OCI-LY7 (cell line): ENCODE results near the gene PAXIP1. TPM values are rescaled to one million over a fixed set of nuclear protein-coding genes. Genes with fewer than 3 reads are reported as not detected.
"Not testable (repeated sequence)": the region's sequence is repeated elsewhere in the genome, so short reads cannot be mapped to it uniquely, and the experiment has no call there.

ENCODE experiments used
- BruUV-seq: library from RNA; stranded (reverse); fragments of 400-500 nt; replicated peaks from 2 replicates; lab custom pipeline; 2021; lab: Mats Ljungman, UMichigan
- CTCF ChIA-PET: fragments of 300-600 bp; sonication (Branson Sonifier 250); formaldehyde crosslinking; loops from one replicate; lab custom pipeline; 2022; ENCODE audit warnings: antibody characterized with exemption; ENCODE audit not compliant: unreplicated experiment; lab: Charles Lee
- POLR2A ChIA-PET: fragments of 300-600 bp; sonication (Branson Sonifier 250); formaldehyde crosslinking; loops from one replicate; lab custom pipeline; 2022; ENCODE audit warnings: antibody characterized with exemption; lab: Charles Lee
- DNase-seq: peaks from one replicate; pipeline ENCODE4 v3.0.0-alpha.2; 2015; ENCODE audit warnings: low spot score
- H2AFZ ChIP-seq: fragments of 200-600 bp; sonication (generic), shearing (Covaris generic); 2 replicates; pipeline ENCODE4 v1.6.1; 2014; ENCODE audit warnings: mild to moderate bottlenecking, antibody characterized with exemption, low read length, moderate library complexity
- H3K27ac ChIP-seq: fragments of 200-600 bp; sonication (generic); 2 replicates; pipeline ENCODE4 v1.5.1; 2014; ENCODE audit warnings: mixed run types, low read depth, mild to moderate bottlenecking, moderate library complexity, low read length, inconsistent platforms; ENCODE audit not compliant: poor library complexity, severe bottlenecking
- H3K36me3 ChIP-seq: fragments of 200-600 bp; sonication (generic); 2 replicates; pipeline ENCODE4 v1.6.1; 2014; ENCODE audit warnings: mild to moderate bottlenecking, antibody characterized with exemption, low read length, moderate library complexity, mixed read lengths; ENCODE audit not compliant: insufficient read depth
- H3K4me1 ChIP-seq: fragments of 200-600 bp; sonication (generic); 2 replicates; pipeline ENCODE4 v1.5.1; 2014; ENCODE audit warnings: mild to moderate bottlenecking, low read length; ENCODE audit not compliant: insufficient read depth, poor library complexity, severe bottlenecking
- H3K4me2 ChIP-seq: fragments of 200-600 bp; sonication (generic); 2 replicates; pipeline ENCODE4 v1.6.1; 2014; ENCODE audit warnings: mild to moderate bottlenecking, low read length
- H3K4me3 ChIP-seq: fragments of 200-600 bp; sonication (generic); 2 replicates; pipeline ENCODE4 v1.5.1; 2014; ENCODE audit warnings: mild to moderate bottlenecking, low read depth, low read length; ENCODE audit not compliant: poor library complexity, severe bottlenecking
- H3K79me2 ChIP-seq: fragments of 200-600 bp; sonication (generic); 2 replicates; pipeline ENCODE4 v1.6.1; 2016; ENCODE audit warnings: low read depth, mild to moderate bottlenecking, low read length, moderate library complexity, mixed read lengths; ENCODE audit not compliant: insufficient read depth
- H3K9me2 ChIP-seq: fragments of 200-600 bp; sonication (generic); 2 replicates; pipeline ENCODE4 v1.6.1; 2016; ENCODE audit warnings: mild to moderate bottlenecking, low read length, mixed read lengths; ENCODE audit not compliant: insufficient read depth
- H3K9me3 ChIP-seq: fragments of 200-600 bp; sonication (generic); 2 replicates; pipeline ENCODE4 v1.6.1; 2014; ENCODE audit warnings: mild to moderate bottlenecking, mixed run types, low read length, mixed read lengths
- H4K20me1 ChIP-seq: fragments of 200-600 bp; sonication (generic); 2 replicates; pipeline ENCODE4 v1.6.1; 2014; ENCODE audit warnings: mild to moderate bottlenecking, antibody characterized with exemption, low read length, moderate library complexity, mixed read lengths; ENCODE audit not compliant: insufficient read depth
- CTCF ChIP-seq: fragments of 200-600 bp; sonication (generic); conservative IDR thresholded peaks from 2 replicates; pipeline ENCODE4 v1.5.1; 2014; ENCODE audit warnings: mild to moderate bottlenecking, antibody characterized with exemption, low read length, moderate library complexity, mixed read lengths
- EZH2phosphoT487 ChIP-seq: fragments of 200-600 bp; sonication (generic); IDR thresholded peaks from 2 replicates; pipeline ENCODE4 v1.6.1; 2018; ENCODE audit warnings: low read depth, borderline replicate concordance, mild to moderate bottlenecking, mixed run types, antibody characterized with exemption, low read length, moderate library complexity, mixed read lengths
- intact Hi-C: fragments of 100-400 bp; cut with micrococcal nuclease; formaldehyde crosslinking; loops from one replicate; pipeline ENCODE4 v1.10.0; 2022; ENCODE audit not compliant: unreplicated experiment
- total RNA-seq, 2 experiments: library from RNA; depleted of rRNA in 1 of 2; stranded (reverse); fragments of >200 nt in 1 of 2; shearing (Covaris generic) in 1 of 2; gene quantifications; 2 replicates each; pipeline ENCODE4 v1.2.3, GENCODE V29; 2014 to 2022

PAXIP1 gene
- total RNA-seq, 2 experiments from 2014 or later = 27.4 to 33.0 TPM

GRCh38 chr7:155043756-155044155, 40.8 kb upstream of the PAXIP1 start:
- ChIA-PET CTCF (no interaction called here), POLR2A (no interaction called here)
- no peak overlapping the region for H3K4me3 ChIP-seq
- no peak overlapping the region for H3K4me2 ChIP-seq
- intact Hi-C loops = no loop called here
- no peaks in the 10 kb centered on the region for H3K9me2 ChIP-seq
- no peak overlapping the region for H3K27ac ChIP-seq
- no peaks in the 10 kb centered on the region for H4K20me1 ChIP-seq
- no peak for TF ChIP-seq EZH2phosphoT487
- no peak for TF ChIP-seq CTCF
- H3K9me3 ChIP-seq = no peaks in the 10 kb centered on the region
- no peaks in the 10 kb centered on the region for H3K4me1 ChIP-seq
- H3K79me2 ChIP-seq = no peaks in the 10 kb centered on the region
- no peak overlapping the region for H2AFZ ChIP-seq
- no peak for DNase-seq
- BruUV-seq = no TSS peak
- no peaks in the 10 kb centered on the region for H3K36me3 ChIP-seq

GRCh38 chr7:155038335-155038734, 35.4 kb upstream of the PAXIP1 start:
- DNase-seq = no peak
- H3K27ac ChIP-seq = no peak overlapping the region
- no TSS peak for BruUV-seq
- no peaks in the 10 kb centered on the region for H3K9me2 ChIP-seq
- H3K4me3 ChIP-seq = no peak overlapping the region
- no peaks in the 10 kb centered on the region for H3K9me3 ChIP-seq
- H3K4me2 ChIP-seq = no peak overlapping the region
- ChIA-PET POLR2A (interaction anchor here (0.7 to 1.0 kb wide), 2 partner anchors 160 to 275 kb away, joined by 3 to 7 read pairs; no protein-coding TSS in a partner anchor), CTCF (interaction anchor here (0.6 to 0.7 kb wide), 2 partner anchors 219 to 528 kb away, joined by 4 to 5 read pairs; no protein-coding TSS in a partner anchor)
- TF ChIP-seq CTCF (no peak), EZH2phosphoT487 (no peak)
- H3K36me3 ChIP-seq = no peaks in the 10 kb centered on the region
- no peak overlapping the region for H2AFZ ChIP-seq
- no peaks in the 10 kb centered on the region for H3K4me1 ChIP-seq
- H4K20me1 ChIP-seq = no peaks in the 10 kb centered on the region
- no peaks in the 10 kb centered on the region for H3K79me2 ChIP-seq
- intact Hi-C loops = no loop called here

- H3K79me2 ChIP-seq, H3K27ac ChIP-seq, BruUV-seq, H3K36me3 ChIP-seq, intact Hi-C loops, H4K20me1 ChIP-seq, H3K9me2 ChIP-seq, POLR2A ChIA-PET, H2AFZ ChIP-seq, H3K4me2 ChIP-seq, H3K4me3 ChIP-seq, DNase-seq, H3K9me3 ChIP-seq, H3K4me1 ChIP-seq, CTCF ChIA-PET: not testable (repeated sequence)
These were observed 31.6 kb upstream of the PAXIP1 start for GRCh38 chr7:155034495-155034894.
